Stomach (tissue), 4 donors: ENCODE data around the gene LGALS1.

Experiments
- CTCF ChIP-seq, 7 experiments: fragments of 450-650 bp in 4 of 7; fragments of 200-600 bp in 3 of 7; sonication (generic) in 3 of 7; IDR thresholded peaks; one replicate each; pipeline ENCODE4 v1.5.1; 2016 to 2019; ENCODE audit warnings: antibody characterized with exemption in 7 of 7, control low read depth in 2 of 7, mild to moderate bottlenecking in 1 of 7
- EP300 ChIP-seq: sonication (generic); formaldehyde crosslinking; IDR thresholded peaks from one replicate; pipeline ENCODE4 v1.6.1; 2017; ENCODE audit warnings: antibody characterized with exemption
- POLR2A ChIP-seq, 4 donors: fragments of 450-650 bp; IDR thresholded peaks; one replicate each; pipeline ENCODE4 v1.6.1; 2016; ENCODE audit warnings: antibody characterized with exemption in 4 of 4, control low read depth in 2 of 4, mild to moderate bottlenecking in 1 of 4, moderate library complexity in 1 of 4
- POLR2AphosphoS5 ChIP-seq, 3 donors: sonication (generic); formaldehyde crosslinking; IDR thresholded peaks; one replicate each; pipeline ENCODE4 v1.6.1; 2016; ENCODE audit warnings: antibody characterized with exemption in 3 of 3

DNA sequence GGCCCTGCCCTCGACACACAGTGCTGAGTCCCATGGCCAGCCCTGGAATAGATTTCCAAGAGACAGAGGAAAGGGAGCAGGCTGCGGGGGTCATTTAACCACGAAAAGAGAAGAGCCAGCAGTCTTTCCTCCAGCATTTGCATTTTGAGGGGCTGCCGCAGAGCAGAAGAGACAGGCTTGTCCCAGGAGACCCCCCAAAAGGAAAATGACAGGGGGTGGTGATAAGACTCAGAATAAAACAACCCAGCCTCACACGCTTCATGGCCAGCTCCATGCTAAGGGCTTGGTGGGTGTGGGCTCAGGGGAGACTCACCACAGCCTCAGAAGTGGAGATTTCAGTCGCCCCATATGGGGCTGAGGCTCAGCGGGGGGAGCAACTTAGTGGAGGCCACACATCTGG, 38.3 kb downstream of the LGALS1 start:
- TF ChIP-seq CTCF (IDR thresholded peaks at IDR 0.05), result no peak
- TF ChIP-seq POLR2AphosphoS5 (IDR thresholded peaks at IDR 0.05), result no peak
- no peak for TF ChIP-seq POLR2A (IDR thresholded peaks at IDR 0.05)
- TF ChIP-seq EP300, result no peak
